Body of pancreas (tissue), 4 donors: ENCODE measurements around the gene PRELP.

Experiments used
- CTCF ChIP-seq, 7 experiments: fragments of 450-650 bp in 4 of 7; fragments of 200-600 bp in 3 of 7; sonication (generic) in 3 of 7; IDR thresholded peaks; one replicate each; pipeline ENCODE4 v1.5.1; 2016 to 2019; ENCODE audit warnings: antibody characterized with exemption in 7 of 7
- POLR2A ChIP-seq, 3 donors: fragments of 450-650 bp; IDR thresholded peaks; one replicate each; pipeline ENCODE4 v1.6.1; 2016; ENCODE audit warnings: antibody characterized with exemption in 3 of 3, mild to moderate bottlenecking in 2 of 3

- TF ChIP-seq CTCF (IDR thresholded peaks at IDR 0.05): no peak
- TF ChIP-seq POLR2A (IDR thresholded peaks at IDR 0.05): no peak
Measured at GRCh38 chr1:203443296-203443695, 32.3 kb upstream of the PRELP start.
